GM21786 (cell line): ENCODE data around the gene C4BPA.

Experiments
- ATAC-seq: cut with Tn5 transposase; IDR thresholded peaks from one replicate; pipeline ENCODE4 v1.9.1; 2021; ENCODE audit not compliant: unreplicated experiment

Gene C4BPA

DNA sequence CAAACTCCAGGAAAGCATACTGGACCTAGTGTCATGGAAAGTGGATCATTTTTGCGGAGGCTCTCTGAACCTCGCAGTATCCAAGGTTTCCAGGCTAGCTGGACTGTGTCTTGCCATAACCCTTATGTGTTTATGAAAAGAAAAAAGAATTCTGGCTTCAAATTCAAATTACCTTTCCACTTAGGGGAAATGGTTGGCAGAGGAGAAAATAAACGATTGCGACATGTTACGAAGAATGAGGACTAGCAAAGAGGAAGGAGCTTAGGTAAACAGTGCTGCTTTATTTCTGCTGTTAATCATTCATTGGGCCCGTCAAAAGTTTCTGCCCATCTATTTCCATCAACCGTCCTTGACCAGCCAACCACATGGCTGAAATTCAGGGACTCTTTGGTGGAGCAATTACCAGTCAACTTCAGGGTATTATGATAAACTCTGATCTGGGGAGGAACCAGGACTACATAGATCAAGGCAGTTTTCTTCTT, at the start of gene C4BPA:
Gene C4BPA, plus strand, starts transcription at position 342 of the 482 bp plus-strand sequence. CDS start 8,793 bp downstream, outside the sequence.
- ATAC-seq = no peak

DNA sequence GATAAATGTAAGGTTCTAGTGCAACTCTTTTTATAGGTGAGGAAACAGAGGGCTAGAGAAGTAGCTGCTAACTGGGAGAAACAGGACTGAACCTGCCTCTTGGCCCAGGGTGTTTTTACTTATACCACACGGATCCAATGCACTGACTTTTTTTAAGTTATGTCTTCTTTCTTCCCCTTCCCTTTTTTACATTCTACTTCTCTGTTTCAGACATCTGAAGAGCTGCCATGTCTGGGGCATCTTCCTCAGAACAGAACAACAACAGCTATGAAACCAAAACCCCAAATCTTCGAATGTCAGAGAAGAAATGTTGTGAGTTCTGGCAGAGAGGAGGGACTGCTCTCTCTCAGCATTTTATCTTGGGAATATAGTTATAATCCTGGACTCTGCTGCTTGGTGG, 49.5 kb upstream of the C4BPA start:
- ATAC-seq = no peak

GRCh38 chr1:207055386-207056001, 48.5 kb upstream of the C4BPA start:
- no peak for ATAC-seq

GRCh38 chr1:207056673-207057072, 47.4 kb upstream of the C4BPA start:
- no peak for ATAC-seq

GRCh38 chr1:207058252-207058651, 45.8 kb upstream of the C4BPA start:
- ATAC-seq = no peak

DNA sequence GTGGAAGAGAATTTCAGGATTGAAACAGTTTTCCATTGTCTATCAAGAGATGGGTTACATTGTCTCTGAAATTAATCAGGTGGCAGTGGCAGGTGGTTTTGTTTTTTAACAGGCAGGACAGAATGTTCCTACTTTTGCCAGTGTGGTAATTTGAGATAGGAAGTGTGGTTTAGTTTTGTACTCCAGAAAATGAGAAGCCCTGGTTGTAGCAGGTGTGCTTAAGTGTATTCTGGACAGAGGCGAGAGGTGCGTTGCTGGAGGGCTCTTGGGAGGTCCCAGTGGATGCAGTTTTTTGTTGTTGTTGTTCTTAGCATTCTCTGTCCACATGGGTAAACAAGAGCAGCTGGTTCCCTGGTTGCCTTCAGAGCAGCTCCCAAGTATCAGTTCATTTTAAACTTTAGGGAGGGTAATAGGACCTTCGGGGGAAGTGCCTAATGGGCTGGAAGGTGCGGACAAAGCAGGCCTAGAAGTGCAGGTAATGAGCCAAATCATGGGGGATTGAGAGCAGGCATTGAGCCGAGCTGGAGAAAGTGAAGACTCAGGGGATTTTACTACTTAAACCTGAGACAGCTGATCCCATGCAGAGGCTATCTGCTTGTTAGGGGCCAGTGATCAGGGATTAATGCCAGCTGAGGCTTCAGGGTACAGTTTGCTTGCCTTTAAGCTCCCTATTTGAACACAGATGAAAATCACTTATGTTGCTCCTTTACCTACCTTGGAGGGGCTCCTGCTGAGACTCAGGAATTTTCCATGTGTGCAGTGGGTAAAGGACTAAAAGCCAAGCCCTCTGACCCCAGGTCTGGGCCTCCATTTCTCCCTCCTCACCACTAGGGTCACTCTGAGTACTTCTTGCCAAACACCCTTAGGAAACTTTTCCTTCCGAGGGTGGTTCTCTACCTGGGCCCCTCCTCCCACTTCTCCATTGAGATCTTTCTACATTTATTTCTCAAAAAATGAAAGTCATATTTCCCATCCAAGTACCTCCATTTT, 44.9 kb upstream of the C4BPA start:
- no peak for ATAC-seq

- ATAC-seq = no peak
Measured at GRCh38 chr1:207059881-207060280, 44.2 kb upstream of the C4BPA start.

DNA sequence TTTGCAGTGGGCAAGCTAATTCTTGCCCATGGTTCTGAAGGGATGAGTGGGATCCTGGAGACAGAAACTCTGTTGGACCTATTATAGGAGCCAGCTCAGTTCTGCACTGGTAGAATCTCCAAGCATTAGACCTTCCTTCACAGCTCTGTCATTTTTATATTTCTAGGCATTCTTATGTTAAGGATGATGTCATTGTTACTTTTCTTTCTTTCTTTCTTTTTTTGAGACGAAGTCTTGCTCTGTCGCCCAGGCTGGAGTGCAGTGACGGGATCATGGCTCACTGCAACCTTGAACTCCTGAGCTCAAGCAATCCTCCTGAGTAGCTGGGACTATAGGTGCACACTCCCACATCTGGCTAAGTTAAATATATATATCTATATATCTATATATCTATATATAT, 43.4 kb upstream of the C4BPA start:
- no peak for ATAC-seq

DNA sequence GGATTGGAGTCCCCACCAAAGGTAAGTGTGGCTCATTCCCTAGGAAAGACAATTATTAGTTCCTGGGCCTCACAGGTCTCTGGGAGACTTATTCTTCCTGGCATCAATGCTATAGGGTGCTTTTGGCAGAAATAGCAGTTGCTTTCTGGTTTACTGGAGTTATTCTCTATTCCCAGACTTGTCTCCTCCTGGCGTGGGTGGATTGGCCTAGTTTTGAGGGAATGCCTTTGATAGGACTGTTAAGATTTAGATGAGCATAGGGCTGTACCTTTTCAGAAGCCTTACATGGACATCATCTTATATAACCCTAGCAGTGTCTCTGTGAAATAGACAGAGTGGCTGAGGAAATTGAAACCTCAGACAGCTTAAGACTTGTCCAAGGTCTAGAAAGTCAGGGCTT, 42.0 kb upstream of the C4BPA start:
- no peak for ATAC-seq

DNA sequence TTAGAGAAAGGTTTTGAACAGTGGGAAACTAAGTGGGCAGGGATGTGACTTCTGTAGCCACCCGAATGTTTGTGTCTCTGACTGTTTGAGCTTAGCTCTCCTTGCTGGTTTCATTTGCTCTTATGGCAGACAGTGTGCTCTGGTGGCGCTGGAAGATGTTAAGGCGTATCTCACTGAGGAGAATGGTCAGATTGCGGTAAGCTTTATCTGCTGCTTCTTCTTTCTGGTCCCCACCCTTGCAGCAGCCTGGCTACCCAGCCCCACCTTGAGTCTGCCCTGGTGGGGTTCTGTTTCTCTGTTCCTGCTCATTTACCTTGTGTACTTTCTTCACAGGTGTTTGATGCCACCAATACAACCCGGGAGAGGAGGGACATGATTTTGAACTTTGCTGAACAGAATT, 41.0 kb upstream of the C4BPA start:
- ATAC-seq = no peak

DNA sequence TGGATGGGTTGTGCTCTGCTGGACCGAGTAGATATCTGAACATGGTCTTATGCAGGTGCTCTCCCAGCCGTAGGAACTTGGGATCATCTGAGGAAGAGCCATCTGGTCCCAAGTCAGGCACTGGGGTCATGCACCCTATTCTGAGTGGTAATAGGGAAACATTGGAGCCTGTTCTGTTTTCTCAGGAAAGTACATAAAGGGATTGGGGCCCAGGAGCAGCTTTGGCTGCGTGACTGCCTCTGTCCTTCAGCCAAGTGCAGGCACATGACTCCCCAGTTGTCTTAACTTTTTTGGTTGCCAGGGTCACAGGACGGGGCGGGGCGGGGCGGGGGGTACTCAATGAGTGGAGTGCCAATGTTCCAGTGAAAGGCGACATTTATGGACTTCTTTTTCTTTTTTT, 39.5 kb upstream of the C4BPA start:
- no peak for ATAC-seq

DNA sequence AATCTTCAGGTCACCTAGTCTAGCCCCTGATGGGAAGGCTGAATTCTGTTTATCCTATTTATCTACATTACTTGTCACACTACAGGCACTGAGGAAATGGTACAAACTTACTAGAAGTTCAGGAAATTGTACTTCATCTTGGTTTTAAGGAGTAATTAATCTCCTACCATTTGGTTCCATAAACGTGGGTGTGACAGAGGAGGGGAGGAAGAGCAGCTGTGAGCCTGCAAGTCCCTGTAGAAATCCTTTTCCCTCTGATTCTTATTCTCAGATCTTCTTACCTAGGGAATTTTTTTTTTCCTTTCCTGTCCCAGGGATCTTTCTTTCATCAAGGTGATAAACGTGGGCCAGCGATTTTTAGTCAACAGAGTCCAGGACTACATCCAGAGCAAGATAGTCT, 36.8 kb upstream of the C4BPA start:
- no peak for ATAC-seq

GRCh38 chr1:207067665-207068064, 36.4 kb upstream of the C4BPA start:
- ATAC-seq = no peak

DNA sequence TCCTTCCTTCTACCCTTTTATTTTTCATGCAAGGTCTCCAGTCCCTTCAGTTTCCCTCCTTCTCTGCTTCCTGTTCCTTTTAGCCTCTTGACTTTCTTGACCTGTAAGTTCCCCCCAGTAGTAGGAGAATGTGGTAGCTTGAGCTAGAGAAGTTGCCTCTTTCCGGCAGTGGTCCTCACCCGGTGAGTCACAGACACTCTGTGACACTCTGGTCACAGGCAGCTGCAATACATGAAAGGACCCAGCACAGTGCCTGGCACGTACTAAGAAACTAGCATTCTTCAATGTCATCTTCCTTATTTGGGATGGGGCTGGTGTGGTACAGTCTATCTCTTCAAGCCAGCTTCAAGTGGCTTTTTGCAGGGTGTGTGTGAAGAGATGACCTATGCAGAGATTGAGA, 35.0 kb upstream of the C4BPA start:
- ATAC-seq = no peak

- ATAC-seq = peak; percentile 88
Measured at GRCh38 chr1:207069858-207070506, 34.1 kb upstream of the C4BPA start.

GRCh38 chr1:207070811-207071210, 33.2 kb upstream of the C4BPA start:
- ATAC-seq = no peak

DNA sequence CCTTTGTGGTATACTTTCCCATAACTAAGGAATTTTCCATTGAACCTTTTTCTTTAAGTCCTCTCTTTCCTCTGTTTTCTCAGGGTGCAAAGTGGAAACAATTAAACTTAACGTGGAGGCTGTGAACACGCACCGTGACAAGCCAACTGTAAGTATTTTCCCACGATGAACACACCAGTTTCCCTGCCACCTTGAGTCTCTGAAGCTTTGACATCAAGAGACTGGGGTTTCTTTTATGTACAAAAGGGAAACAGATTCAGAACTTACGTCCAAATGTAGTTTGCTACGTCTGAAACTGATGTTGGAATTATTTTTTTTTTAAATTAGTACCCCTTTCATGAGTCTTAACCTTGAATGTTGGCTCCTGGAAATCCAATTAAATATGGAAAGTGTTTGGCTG, 32.6 kb upstream of the C4BPA start:
- ATAC-seq = no peak

- no peak for ATAC-seq
Measured at GRCh38 chr1:207072233-207072632, 31.8 kb upstream of the C4BPA start.

GRCh38 chr1:207073906-207074820, 29.9 kb upstream of the C4BPA start:
- no peak for ATAC-seq

DNA sequence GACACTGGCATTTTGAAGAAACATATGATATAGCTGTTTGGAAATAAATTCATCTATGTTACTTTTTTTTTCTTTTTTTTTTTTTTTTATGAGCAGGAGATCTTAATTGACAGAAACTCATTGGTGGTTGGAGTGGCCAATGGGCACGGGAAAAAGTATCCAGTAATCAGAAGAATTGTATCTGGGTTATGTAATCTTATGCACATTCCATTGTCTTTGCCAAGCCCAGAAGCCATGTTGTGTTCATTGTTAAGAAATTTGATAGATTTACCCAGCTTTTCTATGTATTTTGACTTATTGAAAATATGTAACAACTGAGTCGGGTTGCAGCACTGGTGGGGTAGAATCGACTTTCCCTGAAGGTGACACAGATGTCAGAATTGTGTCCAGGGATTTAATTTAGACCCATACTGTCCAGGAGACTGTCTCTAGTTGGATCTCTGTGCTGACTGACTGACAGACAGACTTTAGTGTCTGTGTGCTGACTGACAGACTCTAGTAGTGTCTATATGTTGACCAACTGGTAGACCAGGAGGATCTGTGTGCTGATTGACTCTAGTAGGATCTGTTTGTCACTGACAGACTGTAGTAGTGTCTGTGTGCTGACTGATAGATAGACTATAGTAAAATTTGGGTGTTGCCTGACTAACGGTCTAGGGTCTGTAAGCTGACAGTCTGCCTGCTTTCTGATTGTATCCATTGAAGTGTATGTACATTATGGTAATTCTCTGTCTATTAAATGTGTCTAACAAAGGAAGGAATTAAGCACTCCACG, 27.7 kb upstream of the C4BPA start:
- ATAC-seq = no peak
